ENCODE data around the gene MEIKIN.
"Not testable (repeated sequence)": the region's sequence is repeated elsewhere in the genome, so short reads cannot be mapped to it uniquely, and the experiment has no call there.

MEIKIN gene

GRCh38 chr5:131810510-131811249 is 134.8 kb downstream of the MEIKIN start:
- peak; percentile 26 for DNase-seq (ENCODE audit: low spot score)

GRCh38 chr5:131796793-131797693 is 148.4 kb downstream of the MEIKIN start, which contains the start of gene FNIP1:
FNIP1 (minus strand) TSS chr5:131797017; CDS start chr5:131796921, 96 bp downstream.
- DNase-seq (ENCODE audit: low spot score), result peak; percentile 100

GRCh38 chr5:131795879-131796792 is 149.3 kb downstream of the MEIKIN start:
- peak; percentile 82 for DNase-seq (ENCODE audit: low spot score)

- DNase-seq (ENCODE audit: low spot score), result no peak
These were observed 150.2 kb downstream of the MEIKIN start for GRCh38 chr5:131795228-131795627.

- DNase-seq (ENCODE audit: low spot score), result no peak
These were observed 150.9 kb downstream of the MEIKIN start for GRCh38 chr5:131794586-131794985.

- DNase-seq (ENCODE audit: low spot score), result no peak
These were observed 152.6 kb downstream of the MEIKIN start for GRCh38 chr5:131792896-131793295.

- DNase-seq (ENCODE audit: low spot score), result no peak
These were observed 153.6 kb downstream of the MEIKIN start for GRCh38 chr5:131791866-131792265.

GRCh38 chr5:131790550-131790949 is 154.9 kb downstream of the MEIKIN start:
- no peak for DNase-seq (ENCODE audit: low spot score)

- DNase-seq (ENCODE audit: low spot score), result no peak
These were observed 155.7 kb downstream of the MEIKIN start for GRCh38 chr5:131789765-131790164.

- no peak for DNase-seq (ENCODE audit: low spot score)
These were observed 157.7 kb downstream of the MEIKIN start for GRCh38 chr5:131787736-131788135.

- no peak for DNase-seq (ENCODE audit: low spot score)
These were observed 158.4 kb downstream of the MEIKIN start for GRCh38 chr5:131786900-131787692.

- no peak for DNase-seq (ENCODE audit: low spot score)
These were observed 159.4 kb downstream of the MEIKIN start for GRCh38 chr5:131786036-131786435.

GRCh38 chr5:131783874-131784273 is 161.6 kb downstream of the MEIKIN start:
- no peak for DNase-seq (ENCODE audit: low spot score)

- no peak for DNase-seq (ENCODE audit: low spot score)
These were observed 162.1 kb downstream of the MEIKIN start for GRCh38 chr5:131783357-131783756.

GRCh38 chr5:131782717-131783116 is 162.7 kb downstream of the MEIKIN start:
- DNase-seq (ENCODE audit: low spot score), result no peak

GRCh38 chr5:131778141-131778540 is 167.3 kb downstream of the MEIKIN start:
- not testable (repeated sequence) for DNase-seq (ENCODE audit: low spot score)

GRCh38 chr5:131776450-131776849 is 169.0 kb downstream of the MEIKIN start:
- DNase-seq (ENCODE audit: low spot score), result no peak

GRCh38 chr5:131774652-131775367 is 170.7 kb downstream of the MEIKIN start:
- DNase-seq (ENCODE audit: low spot score), result no peak

- DNase-seq (ENCODE audit: low spot score), result no peak
These were observed 171.7 kb downstream of the MEIKIN start for GRCh38 chr5:131773805-131774204.

GRCh38 chr5:131771692-131772091 is 173.8 kb downstream of the MEIKIN start:
- DNase-seq (ENCODE audit: low spot score), result no peak
